ENCODE data around the gene CPA2.
"Not testable (repeated sequence)": the region's sequence is repeated elsewhere in the genome, so short reads cannot be mapped to it uniquely, and the experiment has no call there.

Gene CPA2

GRCh38 chr7:130298544-130299326 is 32.1 kb downstream of the CPA2 start:
- Histone ChIP-seq H3K27me3 (ENCODE audit: low read depth) (0 out of 2 replicates have a peak, but pooled peaks cover 2% of the 10 kb centered on the region), H3K36me3 (replicated peaks) (no peaks in the 10 kb centered on the region), H3K9me3 (no peaks in the 10 kb centered on the region), H3K4me3 (no peak overlapping the region), H3K4me1 (no peaks in the 10 kb centered on the region)
- in situ Hi-C loops (cut with MboI; ENCODE audit: low sequenced_read_pairs): no loop called here
- DNase-seq (ENCODE audit: low spot score in 2 of 2): no peak

GRCh38 chr7:130299866-130300265 is 33.2 kb downstream of the CPA2 start:
- Histone ChIP-seq H3K4me1 (no peaks in the 10 kb centered on the region), H3K4me3 (no peak overlapping the region), H3K27me3 (ENCODE audit: low read depth) (0 out of 2 replicates have a peak, but pooled peaks cover 2% of the 10 kb centered on the region), H3K9me3 (no peaks in the 10 kb centered on the region), H3K36me3 (replicated peaks) (no peaks in the 10 kb centered on the region)
- no peak for DNase-seq (ENCODE audit: low spot score in 2 of 2)
- in situ Hi-C loops (cut with MboI; ENCODE audit: low sequenced_read_pairs): no loop called here

DNA sequence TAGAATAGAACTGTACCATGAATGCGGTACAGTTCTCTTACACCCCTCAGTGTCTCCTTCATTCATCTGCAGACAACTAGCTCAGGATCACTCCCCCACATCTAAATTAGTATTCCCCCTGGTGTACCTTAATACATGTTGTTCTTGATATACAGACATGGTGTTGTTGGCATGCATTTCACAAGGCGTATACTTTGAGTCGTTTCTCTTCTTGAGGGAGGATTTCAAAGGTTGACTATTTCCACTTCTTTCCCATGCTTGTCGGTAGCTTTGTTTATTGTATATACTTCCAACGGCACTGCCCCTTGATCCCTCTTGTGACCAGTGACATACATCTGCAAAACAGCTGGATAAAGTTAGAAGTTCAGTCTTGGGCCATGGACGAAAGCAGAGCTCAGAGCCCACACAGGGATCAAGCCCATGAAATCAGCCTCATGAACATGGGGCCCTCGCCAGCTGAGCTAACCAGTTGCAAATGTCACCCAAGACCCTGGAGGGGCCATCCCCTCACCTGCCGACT is 34.9 kb downstream of the CPA2 start:
- DNase-seq (ENCODE audit: low spot score in 2 of 2): no peak
- H3K4me3 ChIP-seq: no peak overlapping the region
- in situ Hi-C loops (cut with MboI; ENCODE audit: low sequenced_read_pairs): no loop called here
- H3K9me3 ChIP-seq: no peaks in the 10 kb centered on the region
- H3K4me1 ChIP-seq: no peaks in the 10 kb centered on the region
- 0 out of 2 replicates have a peak, but pooled peaks cover 2% of the 10 kb centered on the region for H3K27me3 ChIP-seq (ENCODE audit: low read depth)
- no peaks in the 10 kb centered on the region for H3K36me3 ChIP-seq (replicated peaks)

- Histone ChIP-seq H3K4me1 (no peaks in the 10 kb centered on the region), H3K36me3 (replicated peaks) (no peaks in the 10 kb centered on the region), H3K27me3 (ENCODE audit: low read depth) (0 out of 2 replicates have a peak, but pooled peaks cover 2% of the 10 kb centered on the region), H3K4me3 (no peak overlapping the region), H3K9me3 (no peaks in the 10 kb centered on the region)
- DNase-seq (ENCODE audit: low spot score in 2 of 2): no peak
- in situ Hi-C loops (cut with MboI; ENCODE audit: low sequenced_read_pairs): no loop called here
Observed at GRCh38 chr7:130302649-130303048, 36.0 kb downstream of the CPA2 start.

- no peaks in the 10 kb centered on the region for H3K36me3 ChIP-seq (replicated peaks)
- H3K9me3 ChIP-seq: no peaks in the 10 kb centered on the region
- H3K4me3 ChIP-seq: no peak overlapping the region
- no peak for DNase-seq (ENCODE audit: low spot score in 2 of 2)
- 0 out of 2 replicates have a peak, but pooled peaks cover 2% of the 10 kb centered on the region for H3K27me3 ChIP-seq (ENCODE audit: low read depth)
- in situ Hi-C loops (cut with MboI; ENCODE audit: low sequenced_read_pairs): no loop called here
- H3K4me1 ChIP-seq: no peaks in the 10 kb centered on the region
Observed at GRCh38 chr7:130303127-130303526, 36.5 kb downstream of the CPA2 start.

GRCh38 chr7:130303551-130303950 is 36.9 kb downstream of the CPA2 start:
- H3K4me3 ChIP-seq: no peak overlapping the region
- no peaks in the 10 kb centered on the region for H3K36me3 ChIP-seq (replicated peaks)
- no peaks in the 10 kb centered on the region for H3K9me3 ChIP-seq
- H3K4me1 ChIP-seq: no peaks in the 10 kb centered on the region
- DNase-seq (ENCODE audit: low spot score in 2 of 2): no peak
- 0 out of 2 replicates have a peak, but pooled peaks cover 2% of the 10 kb centered on the region for H3K27me3 ChIP-seq (ENCODE audit: low read depth)
- in situ Hi-C loops (cut with MboI; ENCODE audit: low sequenced_read_pairs): no loop called here

GRCh38 chr7:130303982-130304381 is 37.3 kb downstream of the CPA2 start:
- 0 out of 2 replicates have a peak, but pooled peaks cover 2% of the 10 kb centered on the region for H3K27me3 ChIP-seq (ENCODE audit: low read depth)
- no peak for DNase-seq (ENCODE audit: low spot score in 2 of 2)
- H3K36me3 ChIP-seq (replicated peaks): no peaks in the 10 kb centered on the region
- no peaks in the 10 kb centered on the region for H3K9me3 ChIP-seq
- in situ Hi-C loops (cut with MboI; ENCODE audit: low sequenced_read_pairs): no loop called here
- no peaks in the 10 kb centered on the region for H3K4me1 ChIP-seq
- no peak overlapping the region for H3K4me3 ChIP-seq

DNA sequence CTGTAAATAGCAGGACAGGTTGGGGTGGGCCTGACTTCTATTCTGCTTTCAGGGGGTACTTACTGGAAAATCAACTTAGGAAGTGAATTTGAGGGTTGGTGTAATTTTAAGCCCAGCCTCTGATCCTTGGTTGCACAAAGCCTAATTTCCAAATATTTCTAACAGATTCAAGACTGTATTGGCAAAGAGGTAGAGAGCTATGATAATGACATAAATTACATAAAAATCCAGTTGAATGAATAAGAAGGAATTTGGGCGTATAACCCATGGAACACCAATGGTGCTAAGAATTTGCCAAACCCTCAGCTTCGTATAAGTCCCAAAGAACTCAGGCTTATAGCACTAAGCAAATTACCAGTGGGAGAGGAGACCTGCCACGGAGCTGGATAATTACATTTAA is 38.2 kb downstream of the CPA2 start:
- Histone ChIP-seq H3K27me3 (ENCODE audit: low read depth) (0 out of 2 replicates have a peak, but pooled peaks cover 2% of the 10 kb centered on the region), H3K9me3 (no peaks in the 10 kb centered on the region), H3K4me3 (no peak overlapping the region), H3K4me1 (no peaks in the 10 kb centered on the region), H3K36me3 (replicated peaks) (no peaks in the 10 kb centered on the region)
- no peak for DNase-seq (ENCODE audit: low spot score in 2 of 2)
- in situ Hi-C loops (cut with MboI; ENCODE audit: low sequenced_read_pairs): no loop called here

- H3K36me3 ChIP-seq (replicated peaks): no peaks in the 10 kb centered on the region
- no peak overlapping the region for H3K4me3 ChIP-seq
- in situ Hi-C loops (cut with MboI; ENCODE audit: low sequenced_read_pairs): no loop called here
- no peak for DNase-seq (ENCODE audit: low spot score in 2 of 2)
- 0 out of 2 replicates have a peak, but pooled peaks cover 2% of the 10 kb centered on the region for H3K27me3 ChIP-seq (ENCODE audit: low read depth)
- no peaks in the 10 kb centered on the region for H3K4me1 ChIP-seq
- no peaks in the 10 kb centered on the region for H3K9me3 ChIP-seq
Observed at GRCh38 chr7:130305433-130306042, 38.9 kb downstream of the CPA2 start.

DNA sequence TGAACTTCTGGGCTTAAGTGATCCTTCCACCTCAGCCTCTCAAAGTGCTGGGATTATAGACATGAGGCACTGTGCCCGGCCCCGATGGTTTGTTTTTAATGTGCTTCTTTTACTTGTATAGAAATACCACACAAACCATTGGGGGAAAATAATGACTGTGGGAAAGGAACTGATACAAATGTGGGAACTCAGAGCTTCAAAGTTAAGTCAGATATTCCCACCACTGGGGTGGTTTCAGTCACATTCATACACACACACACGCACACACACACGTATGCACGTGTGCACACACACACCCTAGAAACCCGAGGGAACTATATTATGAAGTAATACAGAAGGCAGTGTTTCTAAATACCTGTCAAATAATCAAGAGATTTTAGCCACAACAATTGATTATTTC is 43.3 kb downstream of the CPA2 start:
- no peaks in the 10 kb centered on the region for H3K27me3 ChIP-seq (ENCODE audit: low read depth)
- H3K36me3 ChIP-seq (replicated peaks): no peaks in the 10 kb centered on the region
- H3K4me3 ChIP-seq: no peak overlapping the region
- no peaks in the 10 kb centered on the region for H3K4me1 ChIP-seq
- in situ Hi-C loops (cut with MboI; ENCODE audit: low sequenced_read_pairs): no loop called here
- H3K9me3 ChIP-seq: peaks cover 7% of the 10 kb centered on the region; the same call in 1 of the 2 replicates
- DNase-seq (ENCODE audit: low spot score in 2 of 2): no peak

GRCh38 chr7:130314305-130314704 is 47.6 kb downstream of the CPA2 start:
- peaks cover 7% of the 10 kb centered on the region; the same call in 1 of the 2 replicates for H3K9me3 ChIP-seq
- H3K4me1 ChIP-seq: no peaks in the 10 kb centered on the region
- no peaks in the 10 kb centered on the region for H3K36me3 ChIP-seq (replicated peaks)
- no peaks in the 10 kb centered on the region for H3K27me3 ChIP-seq (ENCODE audit: low read depth)
- DNase-seq (ENCODE audit: low spot score in 2 of 2): no peak
- in situ Hi-C loops (cut with MboI; ENCODE audit: low sequenced_read_pairs): no loop called here
- no peak overlapping the region for H3K4me3 ChIP-seq

DNA sequence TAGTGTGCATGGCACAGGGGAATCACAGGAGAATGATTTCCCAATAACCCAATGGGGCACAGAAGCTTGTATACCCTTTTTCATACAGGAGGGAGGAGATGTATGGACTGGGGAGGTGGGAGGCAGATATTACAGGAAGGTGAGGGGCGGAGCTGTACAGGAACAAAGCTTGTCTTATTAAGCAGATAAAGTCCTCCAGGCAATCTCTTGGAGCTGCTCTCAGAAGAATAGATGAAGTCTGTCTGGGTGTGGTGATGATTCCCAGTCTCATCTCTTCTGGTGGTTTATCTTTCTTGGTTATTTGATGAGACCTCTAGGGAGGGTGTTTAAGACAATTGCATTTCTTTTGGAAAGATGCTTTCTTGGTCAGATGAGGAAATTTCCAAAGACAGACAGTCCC is 52.9 kb downstream of the CPA2 start:
- H3K9me3 ChIP-seq: no peaks in the 10 kb centered on the region
- no peak for DNase-seq (ENCODE audit: low spot score in 2 of 2)
- in situ Hi-C loops (cut with MboI; ENCODE audit: low sequenced_read_pairs): no loop called here

DNA sequence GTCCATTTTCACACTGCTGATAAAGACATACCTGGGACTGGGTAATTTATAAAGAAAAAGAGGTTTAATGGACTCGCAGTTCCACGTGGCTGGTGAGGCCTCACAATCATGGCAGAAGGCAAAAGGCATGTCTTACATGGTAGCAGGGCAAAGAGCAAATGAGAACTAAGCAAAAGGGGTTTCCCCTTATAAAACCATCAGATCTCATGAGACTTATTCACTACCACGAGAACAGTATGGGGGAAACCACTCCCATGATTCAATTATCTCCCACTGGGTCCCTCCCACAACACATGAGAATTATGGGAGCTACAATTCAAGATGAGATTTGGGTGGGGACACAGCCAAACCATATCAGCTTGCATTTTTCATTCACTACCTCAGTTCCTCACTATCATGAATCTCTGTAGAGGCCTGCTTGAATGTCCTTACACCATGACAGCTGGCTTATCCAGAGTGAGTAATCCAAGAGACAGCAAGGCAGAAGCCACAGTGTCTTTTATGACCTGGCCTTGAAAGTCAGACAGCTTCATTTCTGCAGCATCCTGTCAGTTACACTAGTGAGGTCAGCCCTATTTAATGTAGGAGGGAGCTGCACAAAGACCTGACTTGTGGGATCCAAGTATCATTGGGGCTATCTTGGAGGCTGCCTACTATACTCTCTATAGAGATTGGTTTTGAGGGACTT is 55.0 kb downstream of the CPA2 start:
- H3K27me3 ChIP-seq (ENCODE audit: low read depth); H3K4me3 ChIP-seq; H3K36me3 ChIP-seq (replicated peaks); DNase-seq (ENCODE audit: low spot score in 2 of 2); in situ Hi-C loops (cut with MboI; ENCODE audit: low sequenced_read_pairs); H3K9me3 ChIP-seq; H3K4me1 ChIP-seq: not testable (repeated sequence)

More for the DNA sequence above, 52.9 kb downstream of the CPA2 start:
- Histone ChIP-seq H3K27me3 (ENCODE audit: low read depth) (no peaks in the 10 kb centered on the region), H3K4me1 (no peaks in the 10 kb centered on the region), H3K36me3 (replicated peaks) (no peaks in the 10 kb centered on the region), H3K4me3 (no peak overlapping the region)

- in situ Hi-C loops (cut with MboI; ENCODE audit: low sequenced_read_pairs): no loop called here
- Histone ChIP-seq H3K4me3 (no peak overlapping the region), H3K4me1 (no peaks in the 10 kb centered on the region), H3K27me3 (ENCODE audit: low read depth) (no peaks in the 10 kb centered on the region), H3K9me3 (no peaks in the 10 kb centered on the region), H3K36me3 (replicated peaks) (no peaks in the 10 kb centered on the region)
- no peak for DNase-seq (ENCODE audit: low spot score in 2 of 2)
Observed at GRCh38 chr7:130322615-130323014, 56.0 kb downstream of the CPA2 start.
